ENCODE data around the gene ANKRD63.

ANKRD63 gene

DNA sequence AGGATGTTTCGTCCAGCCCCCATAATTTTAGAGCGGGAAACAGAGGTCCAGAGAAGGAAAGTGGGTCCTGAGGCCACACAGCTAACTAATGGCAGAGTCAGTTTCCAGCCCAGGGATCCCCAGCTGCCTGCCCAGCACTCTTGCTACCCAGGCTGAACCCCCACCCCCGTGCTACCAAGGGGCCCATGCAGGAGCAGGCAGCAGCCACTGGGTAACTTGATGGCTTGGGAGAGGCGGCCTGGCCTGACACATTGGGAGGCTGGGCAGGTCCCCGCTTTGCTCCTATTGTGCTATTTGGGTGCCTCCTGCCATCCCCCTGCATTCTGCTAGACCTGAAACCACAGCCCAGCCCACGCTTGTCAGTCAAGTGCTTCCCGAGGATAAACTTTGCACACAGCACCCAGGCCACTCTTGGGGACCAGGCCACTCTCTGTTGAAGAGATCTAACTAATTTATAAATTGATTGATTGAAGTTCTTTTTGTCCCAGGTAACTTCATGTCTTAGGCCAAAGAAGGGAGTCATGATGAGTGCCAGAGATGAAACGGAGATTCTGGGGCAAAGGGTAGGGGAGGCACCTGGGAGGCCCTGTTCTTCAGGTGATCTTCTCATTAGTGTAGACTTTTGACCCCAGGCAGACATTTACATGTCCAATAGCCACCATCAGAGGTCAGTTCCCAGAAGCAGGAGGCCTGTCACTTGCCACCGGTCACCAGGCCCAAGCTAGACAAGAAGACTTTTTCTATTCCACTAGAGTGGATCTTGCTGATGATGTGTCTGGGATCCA, 37.0 kb downstream of the ANKRD63 start:
- DNase-seq (ENCODE audit: low read depth, low spot score), result no peak
- TF ChIP-seq, protein P1, sequence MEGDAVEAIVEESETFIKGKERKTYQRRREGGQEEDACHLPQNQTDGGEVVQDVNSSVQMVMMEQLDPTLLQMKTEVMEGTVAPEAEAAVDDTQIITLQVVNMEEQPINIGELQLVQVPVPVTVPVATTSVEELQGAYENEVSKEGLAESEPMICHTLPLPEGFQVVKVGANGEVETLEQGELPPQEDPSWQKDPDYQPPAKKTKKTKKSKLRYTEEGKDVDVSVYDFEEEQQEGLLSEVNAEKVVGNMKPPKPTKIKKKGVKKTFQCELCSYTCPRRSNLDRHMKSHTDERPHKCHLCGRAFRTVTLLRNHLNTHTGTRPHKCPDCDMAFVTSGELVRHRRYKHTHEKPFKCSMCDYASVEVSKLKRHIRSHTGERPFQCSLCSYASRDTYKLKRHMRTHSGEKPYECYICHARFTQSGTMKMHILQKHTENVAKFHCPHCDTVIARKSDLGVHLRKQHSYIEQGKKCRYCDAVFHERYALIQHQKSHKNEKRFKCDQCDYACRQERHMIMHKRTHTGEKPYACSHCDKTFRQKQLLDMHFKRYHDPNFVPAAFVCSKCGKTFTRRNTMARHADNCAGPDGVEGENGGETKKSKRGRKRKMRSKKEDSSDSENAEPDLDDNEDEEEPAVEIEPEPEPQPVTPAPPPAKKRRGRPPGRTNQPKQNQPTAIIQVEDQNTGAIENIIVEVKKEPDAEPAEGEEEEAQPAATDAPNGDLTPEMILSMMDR (IDR thresholded peaks at IDR 0.05; ENCODE audit: insufficient read depth, low read length, missing control alignments), result no peak
- H3K4me3 ChIP-seq (ENCODE audit: low read depth, low read length), result no peak overlapping the region
- POLR2A ChIA-PET, result no interaction called here
- CTCF ChIA-PET, result interaction anchor here (1.4 to 49.7 kb wide), 5 partner anchors 25 to 141 kb away, joined by 3 to 1718 read pairs (median 52); no protein-coding TSS in a partner anchor

DNA sequence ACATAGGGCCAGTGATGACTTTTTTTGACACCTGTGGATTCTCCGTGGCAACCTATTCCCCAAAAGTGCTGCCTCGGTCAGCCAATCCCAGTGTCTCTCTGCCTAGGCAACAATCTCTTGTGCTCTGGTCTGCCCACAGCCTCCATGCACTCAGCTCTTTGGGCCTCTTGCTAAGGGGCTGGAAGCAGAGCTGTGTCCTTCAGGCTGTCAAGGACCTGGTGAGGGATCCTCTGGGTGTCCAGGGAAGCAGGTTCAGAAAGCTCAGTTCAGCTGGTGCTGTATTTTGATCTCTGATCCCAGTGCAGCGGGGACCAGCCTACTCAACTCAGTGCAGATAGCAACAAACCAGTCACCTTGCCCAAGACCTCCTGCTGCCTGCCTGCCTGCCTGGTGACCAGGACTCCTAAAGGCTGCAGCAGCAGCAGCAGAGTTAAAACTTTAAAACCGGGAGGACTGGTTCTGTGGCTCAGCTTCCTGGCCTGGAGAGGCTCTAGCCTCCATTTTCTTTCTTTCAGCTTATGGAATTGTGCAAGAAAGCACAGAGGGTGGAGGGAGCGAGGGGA, 37.8 kb downstream of the ANKRD63 start:
- ChIA-PET CTCF (interaction anchor here (1.4 to 49.7 kb wide), 3 partner anchors 26 to 140 kb away, joined by 3 to 1718 read pairs (median 58); no protein-coding TSS in a partner anchor), POLR2A (no interaction called here)
- H3K4me3 ChIP-seq (ENCODE audit: low read depth, low read length), result no peak overlapping the region
- TF ChIP-seq, protein P1 (IDR thresholded peaks at IDR 0.05; ENCODE audit: insufficient read depth, low read length, missing control alignments), result no peak
- no peak for DNase-seq (ENCODE audit: low read depth, low spot score)

DNA sequence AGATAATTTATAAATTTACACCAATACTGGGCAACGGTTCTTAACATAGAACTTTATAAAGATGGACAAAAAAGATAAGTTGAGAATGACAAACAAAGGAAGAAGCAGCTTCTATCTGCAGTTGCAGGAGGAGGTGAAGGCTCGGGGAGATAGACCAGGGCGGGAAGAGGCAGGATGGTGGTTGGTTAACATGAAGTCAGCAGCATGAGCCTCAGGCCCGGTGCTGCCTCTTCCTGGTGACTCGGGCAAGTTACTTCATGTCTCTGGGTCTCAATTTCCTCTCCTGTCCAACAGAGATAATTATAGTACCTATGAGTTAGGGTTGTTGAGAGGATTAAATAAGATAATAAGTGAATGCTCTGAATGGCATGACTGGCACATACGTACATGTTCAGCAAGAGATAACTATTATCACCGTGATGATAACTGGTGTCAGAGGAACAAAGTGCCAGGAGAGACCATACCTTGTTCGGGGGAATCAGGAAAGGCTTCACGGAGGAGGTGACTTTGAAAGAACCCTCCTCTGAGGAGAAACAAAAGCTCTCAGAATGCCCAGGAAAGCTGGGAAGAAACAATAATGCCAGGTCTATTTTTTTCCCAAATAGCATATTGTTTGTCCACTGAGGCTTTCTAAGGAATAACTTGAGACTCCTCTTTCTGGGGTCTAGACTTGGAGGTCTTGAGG, 39.6 kb downstream of the ANKRD63 start:
- DNase-seq (ENCODE audit: low read depth, low spot score), result no peak
- H3K4me3 ChIP-seq (ENCODE audit: low read depth, low read length), result no peak overlapping the region
- ChIA-PET CTCF (interaction anchor here (1.5 to 49.7 kb wide), 3 partner anchors 12 to 28 kb away, joined by 3 to 1718 read pairs (median 58); no protein-coding TSS in a partner anchor), POLR2A (no interaction called here)
- TF ChIP-seq, protein P1 (IDR thresholded peaks at IDR 0.05; ENCODE audit: insufficient read depth, low read length, missing control alignments), result no peak

GRCh38 chr15:40242601-40243000, 40.3 kb downstream of the ANKRD63 start:
- CTCF ChIA-PET, result interaction anchor here (1.5 to 49.7 kb wide), 4 partner anchors 11 to 28 kb away, joined by 3 to 1718 read pairs (median 32); no protein-coding TSS in a partner anchor
- no peak overlapping the region for H3K4me3 ChIP-seq (ENCODE audit: low read depth, low read length)
- DNase-seq (ENCODE audit: low read depth, low spot score), result no peak
- TF ChIP-seq, protein P1 (IDR thresholded peaks at IDR 0.05; ENCODE audit: insufficient read depth, low read length, missing control alignments), result no peak
- POLR2A ChIA-PET, result no interaction called here

GRCh38 chr15:40242213-40242599, 40.7 kb downstream of the ANKRD63 start:
- TF ChIP-seq, protein P1 (IDR thresholded peaks at IDR 0.05; ENCODE audit: insufficient read depth, low read length, missing control alignments), result no peak
- DNase-seq (ENCODE audit: low read depth, low spot score), result no peak
- H3K4me3 ChIP-seq (ENCODE audit: low read depth, low read length), result no peak overlapping the region
- ChIA-PET POLR2A (no interaction called here), CTCF (interaction anchor here (1.5 to 49.7 kb wide), 4 partner anchors 11 to 29 kb away, joined by 3 to 1718 read pairs (median 32); no protein-coding TSS in a partner anchor)

Measured in AG04449 (cell line).